T-helper 2 cell treated with Interferon-gamma antibody and Interleukin-4, amounts not matched to agents 100 ng/mL and 5 ng/mL, for 36 hours (primary cell): ENCODE measurements around the gene ZSWIM5. TPM values are rescaled to one million over a fixed set of nuclear protein-coding genes. Genes with fewer than 3 reads are reported as not detected.
"Not testable (repeated sequence)": the region's sequence is repeated elsewhere in the genome, so short reads cannot be mapped to it uniquely, and the experiment has no call there.

Experiments used
- intact Hi-C: fragments of 100-400 bp; cut with micrococcal nuclease; formaldehyde crosslinking; loops from one replicate; pipeline ENCODE4 v1.15.1; 2023
- total RNA-seq: library from RNA; stranded (reverse); gene quantifications from 2 replicates; pipeline ENCODE4 v1.2.3, GENCODE V29; 2022

Gene ZSWIM5
- total RNA-seq, 1 donor from 2014 or later = 0.07 TPM

- intact Hi-C loops = loop anchor here (5.0 kb wide), 1 partner anchor 193 kb away; the partner anchor contains the start of genes HECTD3 and UROD
These were observed 1.1 kb downstream of the ZSWIM5 start for GRCh38 chr1:45205011-45205909.

- intact Hi-C loops = no loop called here
These were observed 5.4 kb downstream of the ZSWIM5 start for GRCh38 chr1:45200906-45201500.

GRCh38 chr1:45200435-45200834, 6.0 kb downstream of the ZSWIM5 start:
- intact Hi-C loops = no loop called here

DNA sequence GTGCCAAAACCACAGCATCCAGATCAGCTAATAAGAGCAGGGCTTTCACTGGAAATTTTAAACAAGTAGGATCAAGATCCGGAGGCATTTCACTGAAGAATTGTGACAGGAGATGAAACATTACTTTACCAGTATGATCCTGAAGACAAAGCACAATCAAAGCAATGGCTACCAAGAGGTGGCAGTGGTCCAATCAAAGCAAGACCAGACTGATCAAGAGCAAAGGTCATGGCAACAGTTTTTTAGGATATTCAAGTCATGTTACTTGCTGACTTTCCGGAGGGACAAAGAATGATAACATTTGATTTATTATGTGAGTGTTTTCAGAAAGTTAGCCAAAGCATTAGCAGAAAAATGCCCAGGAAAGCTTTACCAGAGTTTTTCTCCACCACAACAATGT, 8.2 kb downstream of the ZSWIM5 start:
- intact Hi-C loops = no loop called here

DNA sequence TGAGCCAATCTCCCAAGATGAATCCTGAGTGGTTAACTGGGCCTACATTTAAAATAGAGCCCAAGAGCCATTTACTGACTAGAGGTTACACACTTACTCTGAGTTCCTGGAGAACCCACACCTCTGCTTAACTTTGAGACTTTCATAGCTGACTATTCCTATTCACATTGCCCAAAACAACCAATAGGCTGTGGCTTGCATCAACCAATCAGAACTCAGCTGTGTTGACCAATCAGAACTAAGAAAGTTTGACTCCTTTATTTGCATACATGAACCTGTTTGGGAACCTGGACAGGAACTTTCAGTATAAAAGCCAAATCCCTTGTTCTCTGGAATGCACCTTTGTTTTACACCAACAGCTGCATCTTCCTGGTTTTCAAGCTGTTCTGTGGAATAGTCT, 9.5 kb downstream of the ZSWIM5 start:
- intact Hi-C loops = no loop called here

- intact Hi-C loops = no loop called here
These were observed 15.0 kb downstream of the ZSWIM5 start for GRCh38 chr1:45191418-45191783.

DNA sequence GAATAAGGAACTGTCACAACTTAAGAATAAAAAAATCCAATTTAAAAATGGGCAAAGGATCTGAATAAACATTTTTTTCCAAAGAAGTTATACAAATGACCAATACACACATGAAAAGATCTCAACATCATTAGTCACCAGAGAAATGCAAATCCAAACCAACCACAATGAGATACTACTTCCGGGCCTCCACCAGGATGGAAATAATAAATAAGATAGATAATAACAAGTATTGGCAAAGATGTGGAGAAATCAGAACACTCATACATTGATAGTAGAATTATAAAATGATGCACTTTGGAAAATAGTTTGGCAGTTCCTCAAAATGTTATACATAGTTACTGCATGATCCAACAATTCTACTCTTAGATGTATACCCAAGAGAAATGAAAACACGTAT, 18.7 kb downstream of the ZSWIM5 start:
- intact Hi-C loops = no loop called here

GRCh38 chr1:45179918-45180519, 26.4 kb downstream of the ZSWIM5 start:
- intact Hi-C loops = not testable (repeated sequence)

GRCh38 chr1:45177452-45177851, 29.0 kb downstream of the ZSWIM5 start:
- intact Hi-C loops = no loop called here

DNA sequence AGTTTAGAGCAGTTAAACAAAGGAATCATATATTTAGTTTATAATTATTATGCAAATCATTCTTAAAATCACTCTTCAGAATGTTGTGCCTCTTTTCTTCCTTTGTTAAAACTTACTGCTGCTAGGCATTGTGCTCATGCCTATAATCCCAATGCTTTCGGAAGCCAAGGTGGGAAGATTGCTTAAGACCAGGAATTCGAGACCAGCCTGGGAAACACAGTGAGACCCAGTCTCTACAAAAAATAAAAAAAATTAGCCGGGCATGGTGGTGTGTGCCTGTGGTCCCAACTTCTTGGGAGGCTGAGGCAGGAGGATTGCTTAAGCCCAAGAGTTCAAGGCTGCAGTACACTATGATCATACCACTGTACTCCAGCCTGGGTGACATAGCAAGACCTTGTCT, 33.6 kb downstream of the ZSWIM5 start:
- intact Hi-C loops = no loop called here

DNA sequence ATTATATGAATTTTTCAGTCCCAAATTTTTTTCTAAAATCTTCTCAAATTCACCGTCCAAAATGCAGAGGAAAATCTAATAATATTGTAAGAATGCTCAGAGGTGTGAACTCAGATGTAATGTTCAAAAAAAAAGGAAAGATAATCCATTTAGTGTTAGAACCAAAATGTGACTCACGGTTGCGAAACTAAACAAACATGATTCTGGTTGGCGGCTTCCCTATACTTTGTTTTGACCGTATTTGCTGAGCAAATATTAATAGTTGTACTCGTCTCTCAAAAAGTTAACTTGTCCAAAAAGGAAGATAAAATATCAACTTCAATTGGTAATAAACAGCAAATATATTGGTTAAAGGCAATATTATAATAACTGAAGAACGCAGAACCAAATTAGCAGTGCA, 34.4 kb downstream of the ZSWIM5 start:
- intact Hi-C loops = no loop called here

DNA sequence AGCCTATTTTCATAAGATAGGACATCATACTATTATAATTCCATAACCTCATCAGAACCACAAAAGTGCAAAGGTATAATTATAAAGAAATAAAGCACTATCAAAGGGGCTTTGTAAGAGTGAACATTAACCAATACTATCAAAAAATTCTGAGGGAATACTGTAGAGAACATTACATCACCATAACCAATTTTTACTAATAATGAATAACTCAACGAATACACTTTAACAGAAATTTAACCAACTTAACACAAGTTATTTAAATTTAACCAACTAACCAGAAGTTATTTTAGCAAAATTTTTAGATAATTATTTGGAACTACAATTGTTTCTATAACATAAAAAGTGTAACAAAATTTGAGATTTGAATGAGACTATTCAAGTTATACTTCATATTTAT, 34.8 kb downstream of the ZSWIM5 start:
- intact Hi-C loops = no loop called here

DNA sequence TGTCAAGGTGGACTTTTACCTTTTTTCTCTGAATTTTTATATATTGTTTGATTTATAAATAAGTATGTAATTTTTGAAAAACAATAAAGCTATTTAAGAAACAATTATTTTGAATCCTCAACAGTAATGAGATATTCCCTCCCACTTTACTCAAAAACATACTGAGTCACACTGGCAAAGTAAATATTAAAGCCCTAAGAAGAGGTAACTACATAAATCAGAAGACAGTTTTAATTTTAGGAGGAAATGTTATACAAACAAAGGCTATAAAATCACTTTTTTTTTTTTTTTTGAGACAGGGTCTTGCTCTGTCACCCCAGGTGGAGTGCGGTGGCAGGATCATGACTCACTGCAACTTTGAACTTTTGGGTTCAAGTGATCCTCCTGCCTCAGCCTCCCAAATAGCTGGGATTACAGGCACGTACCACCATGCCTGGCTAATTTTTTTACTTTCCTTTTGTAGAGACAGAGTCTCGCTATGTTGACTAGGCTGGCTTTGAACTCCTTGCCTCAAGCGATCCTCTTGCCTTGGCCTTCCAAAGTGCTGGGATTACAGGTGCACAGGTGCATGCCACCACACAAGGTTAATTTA, 36.2 kb downstream of the ZSWIM5 start:
- intact Hi-C loops = no loop called here

- intact Hi-C loops = not testable (repeated sequence)
These were observed 38.5 kb downstream of the ZSWIM5 start for GRCh38 chr1:45167947-45168346.

- intact Hi-C loops = not testable (repeated sequence)
These were observed 42.1 kb downstream of the ZSWIM5 start for GRCh38 chr1:45164307-45164706.

DNA sequence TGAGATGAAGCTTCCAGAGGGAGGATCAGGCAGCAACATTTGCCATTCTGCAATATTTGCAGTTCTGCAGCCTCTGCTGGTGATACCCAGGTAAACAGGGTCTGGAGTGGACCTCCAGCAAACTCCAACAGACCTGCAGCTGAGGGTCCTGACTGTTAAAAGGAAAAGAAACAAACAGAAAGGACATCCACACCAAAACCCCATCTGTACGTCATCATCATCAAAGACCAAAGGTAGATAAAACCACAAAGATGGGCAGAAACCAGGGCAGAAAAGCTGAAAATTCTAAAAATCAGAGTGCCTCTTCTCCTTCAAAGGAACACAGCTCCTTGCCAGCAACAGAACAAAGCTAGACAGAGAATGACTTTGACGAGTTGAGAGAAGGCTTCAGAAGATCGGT, 43.3 kb downstream of the ZSWIM5 start:
- intact Hi-C loops = not testable (repeated sequence)

DNA sequence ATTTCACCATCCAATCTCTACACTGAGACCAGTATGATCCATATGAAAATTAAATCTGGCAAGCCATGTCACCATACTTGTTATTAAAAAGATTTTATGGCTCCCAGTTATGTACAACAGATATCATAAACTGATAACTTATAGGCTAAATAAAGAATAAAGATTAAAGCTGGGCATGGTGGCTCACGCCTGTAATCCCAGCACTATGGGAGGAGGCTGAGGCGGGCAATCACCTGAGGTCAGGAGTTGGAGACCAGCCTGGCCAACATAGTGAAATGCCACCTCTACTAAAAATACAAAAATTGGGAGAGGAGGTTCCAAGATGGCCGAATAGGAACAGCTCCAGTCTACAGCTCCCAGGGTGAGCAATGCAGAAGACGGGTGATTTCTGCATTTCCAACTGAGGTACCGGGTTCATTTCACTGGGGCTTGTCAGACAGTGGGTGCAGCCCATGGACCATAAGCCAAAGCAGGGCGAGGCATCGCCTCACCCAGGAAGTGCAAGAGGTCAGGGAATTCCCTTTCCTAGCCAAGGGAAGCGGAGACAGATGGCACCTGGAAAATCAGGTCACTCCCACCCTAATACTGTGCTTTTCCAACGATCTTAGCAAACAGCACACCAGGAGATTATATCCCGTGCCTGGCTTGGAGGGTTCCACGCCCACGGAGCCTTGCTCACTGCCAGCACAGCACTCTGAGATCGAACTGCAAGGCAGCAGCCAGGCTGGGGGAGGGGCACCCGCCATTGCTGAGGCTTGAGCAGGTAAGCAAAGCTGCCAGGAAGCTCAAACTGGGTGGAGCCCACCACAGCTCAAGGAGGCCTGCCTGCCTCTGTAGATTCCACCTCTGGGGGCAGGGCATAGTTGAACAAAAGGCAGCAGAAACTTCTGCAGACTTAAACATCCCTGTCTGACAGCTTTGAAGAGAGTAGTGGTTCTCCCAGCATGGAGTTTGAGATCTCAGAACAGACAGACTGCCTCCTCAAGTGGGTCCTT, 44.1 kb downstream of the ZSWIM5 start:
- intact Hi-C loops = not testable (repeated sequence)

DNA sequence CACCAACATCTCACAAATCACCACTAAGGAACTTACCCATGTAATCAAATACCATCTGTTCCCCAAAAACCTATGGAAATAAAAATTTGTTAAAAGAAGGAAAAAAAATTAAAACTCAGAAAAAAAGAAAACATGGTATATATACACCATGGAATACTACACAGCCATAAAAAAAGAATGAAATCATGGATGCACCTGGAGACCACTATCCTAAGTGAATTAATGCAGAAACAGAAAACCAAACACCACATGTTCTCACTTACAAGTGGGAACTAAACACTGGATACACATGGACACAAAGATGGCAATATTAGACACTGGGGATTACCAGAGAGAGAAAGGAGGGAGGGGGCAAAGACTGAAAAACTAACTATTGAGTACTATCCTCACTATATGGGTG, 50.4 kb downstream of the ZSWIM5 start:
- intact Hi-C loops = no loop called here

DNA sequence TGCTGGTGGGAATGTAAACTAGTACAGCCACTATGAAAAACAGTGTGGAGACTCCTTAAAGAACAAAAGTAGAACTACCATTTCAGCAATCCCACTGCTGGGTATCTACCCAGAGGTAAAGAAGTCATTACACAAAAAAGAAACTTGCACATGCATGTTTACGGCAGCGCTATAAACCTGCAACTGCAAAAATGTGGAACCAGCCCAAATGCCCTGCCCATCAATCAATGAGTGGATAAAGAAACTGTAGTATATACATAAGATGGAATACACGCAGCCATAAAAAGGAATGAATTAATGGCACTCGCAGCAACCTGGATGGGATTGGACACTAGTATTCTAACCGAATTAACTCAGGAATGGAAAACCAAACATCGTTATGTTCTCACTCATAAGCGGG, 51.0 kb downstream of the ZSWIM5 start:
- intact Hi-C loops = no loop called here

DNA sequence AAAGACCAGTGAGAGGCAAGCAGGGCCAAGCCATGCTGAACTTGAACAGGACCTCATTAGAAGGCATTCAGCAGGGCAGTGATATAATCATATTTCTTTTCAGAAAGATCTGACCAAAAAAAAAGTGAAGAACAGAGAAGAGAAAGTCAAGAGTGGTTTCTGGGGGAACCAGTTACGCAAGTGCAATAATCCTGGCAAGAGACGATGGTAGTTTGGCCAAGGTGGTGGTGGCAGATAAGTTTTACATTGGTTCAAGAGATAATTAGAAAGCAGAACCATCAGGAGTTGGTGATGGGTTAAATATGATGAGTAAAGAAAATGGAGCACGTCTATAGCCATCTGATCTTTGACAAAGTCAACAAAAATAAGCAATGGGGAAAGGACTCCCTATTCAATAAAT, 54.3 kb downstream of the ZSWIM5 start:
- intact Hi-C loops = no loop called here
